ENCODE measurements around the gene NF1. TPM values are rescaled to one million over a fixed set of nuclear protein-coding genes. Genes with fewer than 3 reads are reported as not detected.
"Not testable (repeated sequence)": the region's sequence is repeated elsewhere in the genome, so short reads cannot be mapped to it uniquely, and the experiment has no call there.

Gene NF1
- total RNA-seq, 1 donor from 2014 or later: 28.5 TPM

DNA sequence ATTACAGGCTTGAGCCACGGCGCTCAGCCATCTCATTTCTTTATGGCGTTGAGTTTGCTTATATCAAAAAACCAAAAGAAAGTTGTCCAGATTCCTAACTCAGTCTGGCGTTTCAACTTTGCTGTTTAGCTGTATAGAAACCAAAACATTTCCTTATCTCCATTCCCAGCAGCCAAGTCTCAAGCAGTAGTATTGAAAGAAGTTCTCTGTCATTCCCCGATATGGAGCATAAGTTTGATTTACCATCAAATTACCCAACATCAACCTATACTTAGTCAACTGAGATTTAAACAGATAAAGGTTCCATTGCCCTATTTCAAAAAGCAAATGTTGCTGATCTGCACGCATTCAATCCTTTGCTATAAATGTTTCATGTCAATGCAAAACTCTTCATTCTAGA is 269.2 kb downstream of the NF1 start:
- Mint-ChIP-seq H3K27ac (no peak overlapping the region), H3K4me1 (no peaks in the 10 kb centered on the region), H3K36me3 (ENCODE audit: low read depth) (peaks cover 22% of the 10 kb centered on the region), H3K27me3 (no peaks in the 10 kb centered on the region), H3K9me3 (no peaks in the 10 kb centered on the region), H3K4me3 (no peak overlapping the region)
- intact Hi-C loops (cut with micrococcal nuclease): no loop called here
- DNase-seq: no peak

DNA sequence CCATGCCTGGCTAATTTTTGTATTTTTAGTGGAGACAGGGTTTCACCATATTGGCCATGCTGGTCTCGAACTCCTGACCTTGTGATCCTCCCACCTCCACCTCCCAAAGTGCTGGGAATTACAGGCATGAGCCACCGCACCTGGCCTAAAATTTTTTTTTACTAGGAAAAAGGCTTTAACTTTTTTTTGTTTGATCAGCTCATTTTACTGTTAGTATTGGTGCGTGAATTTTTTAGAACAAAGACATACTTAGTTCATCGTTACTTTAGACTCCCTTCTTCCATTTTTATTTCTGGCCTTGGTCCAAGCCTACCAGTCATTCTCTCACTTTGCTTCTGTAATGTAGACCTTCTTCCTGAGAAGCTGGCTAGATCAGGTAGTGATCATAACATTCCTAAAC is 271.3 kb downstream of the NF1 start:
- peaks cover 3% of the 10 kb centered on the region for H3K4me1 Mint-ChIP-seq
- intact Hi-C loops (cut with micrococcal nuclease): no loop called here
- H3K4me3 Mint-ChIP-seq: no peak overlapping the region
- no peak for DNase-seq
- H3K9me3 Mint-ChIP-seq: no peaks in the 10 kb centered on the region
- no peak overlapping the region for H3K27ac Mint-ChIP-seq
- H3K27me3 Mint-ChIP-seq: no peaks in the 10 kb centered on the region
- peaks cover 12% of the 10 kb centered on the region for H3K36me3 Mint-ChIP-seq (ENCODE audit: low read depth)

DNA sequence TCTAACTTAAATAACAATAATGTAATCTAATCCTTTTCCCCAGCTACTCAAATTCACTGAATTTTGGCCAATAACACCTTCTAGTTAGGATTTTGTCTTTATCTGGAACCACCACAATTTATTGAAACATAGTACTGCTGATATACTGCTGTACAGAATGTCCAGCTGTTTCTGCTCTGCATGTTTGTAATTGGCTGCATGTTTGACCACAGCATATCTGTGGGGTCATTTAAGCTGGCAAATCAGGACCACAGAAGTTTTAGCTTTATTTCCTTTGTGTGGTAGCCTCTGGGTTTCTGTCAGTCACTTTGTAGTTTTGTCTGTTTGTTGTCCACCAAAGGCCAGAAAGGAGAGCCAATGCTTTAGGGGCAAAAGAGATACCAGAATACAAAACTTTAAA is 274.5 kb downstream of the NF1 start:
- DNase-seq: no peak
- Mint-ChIP-seq H3K27ac (no peak overlapping the region), H3K9me3 (no peaks in the 10 kb centered on the region), H3K4me1 (peaks cover 12% of the 10 kb centered on the region), H3K4me3 (no peak overlapping the region), H3K36me3 (ENCODE audit: low read depth) (peaks cover 3% of the 10 kb centered on the region), H3K27me3 (no peaks in the 10 kb centered on the region)
- intact Hi-C loops (cut with micrococcal nuclease): no loop called here

DNA sequence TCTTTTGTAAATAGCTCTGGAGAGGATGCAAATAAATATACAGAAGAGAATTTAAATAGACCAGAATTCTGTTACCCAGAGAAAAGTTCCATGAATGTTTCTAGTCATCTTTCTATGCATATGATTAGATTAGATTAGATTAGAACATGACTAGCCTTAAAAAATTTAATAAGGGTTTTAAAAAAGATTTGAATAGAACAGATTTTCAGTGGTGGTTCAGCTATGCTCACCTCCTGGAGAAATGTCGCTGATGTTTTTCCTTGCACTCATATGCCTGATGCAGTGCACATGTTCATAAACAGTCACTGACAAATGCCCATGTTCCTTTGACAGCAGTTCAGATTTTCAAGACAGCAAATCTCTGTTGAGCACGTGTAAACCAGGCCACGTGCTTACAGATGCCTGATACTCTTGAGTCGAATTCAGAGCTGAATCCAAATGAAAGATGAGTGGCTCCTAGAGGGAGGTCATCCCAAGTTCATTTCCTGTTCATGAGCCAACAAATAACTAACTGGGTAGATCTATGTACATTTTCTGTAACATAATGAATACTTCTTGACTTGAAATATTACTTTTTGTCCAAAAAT is 276.8 kb downstream of the NF1 start:
- intact Hi-C loops (cut with micrococcal nuclease): loop anchor here (2.0 to 5.0 kb wide), 3 partner anchors 51 to 359 kb away; partner anchors contain the start of gene EVI2A
- H3K27me3 Mint-ChIP-seq: no peaks in the 10 kb centered on the region
- H3K36me3 Mint-ChIP-seq (ENCODE audit: low read depth): peaks cover 3% of the 10 kb centered on the region
- no peak for DNase-seq
- no peak overlapping the region for H3K27ac Mint-ChIP-seq
- H3K4me3 Mint-ChIP-seq: no peak overlapping the region
- H3K4me1 Mint-ChIP-seq: peaks cover 12% of the 10 kb centered on the region
- H3K9me3 Mint-ChIP-seq: no peaks in the 10 kb centered on the region

DNA sequence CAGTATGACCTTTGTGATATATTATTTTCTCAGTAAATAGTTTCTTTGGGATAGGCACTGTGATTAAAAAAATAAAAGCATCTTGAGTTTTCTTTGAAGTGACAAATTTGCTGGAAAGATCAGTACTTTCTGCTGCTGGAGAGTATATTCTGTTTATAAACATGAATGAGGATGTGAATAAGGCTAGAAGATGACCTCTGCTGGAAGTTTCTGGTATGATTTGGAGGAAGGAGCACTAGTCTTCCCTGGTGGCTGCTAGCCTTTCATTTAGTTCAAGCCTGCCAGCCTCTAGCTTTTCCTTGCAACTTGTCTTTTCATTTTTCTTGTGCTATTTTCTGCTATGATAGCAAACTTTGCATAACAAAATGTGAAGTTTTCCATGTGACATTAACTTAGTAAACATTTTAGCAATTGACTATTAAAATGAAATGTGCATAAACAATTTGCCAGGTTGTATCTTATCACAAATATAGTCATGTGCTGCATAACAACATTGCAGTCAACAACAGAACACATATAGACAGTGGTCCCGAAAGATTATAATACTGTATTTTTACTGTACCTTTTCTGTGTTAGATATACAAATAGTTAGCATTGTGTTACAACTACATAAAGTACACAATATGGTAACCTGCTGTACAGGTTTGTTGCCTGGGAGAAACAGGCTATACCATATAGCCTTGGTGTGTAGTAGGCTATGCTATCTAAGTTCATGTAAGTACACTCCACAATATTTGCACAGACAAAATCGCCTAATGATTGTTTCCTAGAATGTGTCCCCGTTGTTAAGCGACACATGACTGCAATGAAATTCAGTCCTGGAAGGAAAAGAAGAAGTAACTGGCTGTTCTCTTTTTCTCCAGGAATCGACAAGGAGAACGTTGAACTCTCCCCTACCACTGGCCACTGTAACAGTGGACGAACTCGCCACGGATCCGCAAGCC is 278.6 kb downstream of the NF1 start:
- no peaks in the 10 kb centered on the region for H3K9me3 Mint-ChIP-seq
- intact Hi-C loops (cut with micrococcal nuclease): loop anchor here (1.0 to 5.0 kb wide), 4 partner anchors 53 to 361 kb away; partner anchors contain the start of gene EVI2A
- H3K36me3 Mint-ChIP-seq (ENCODE audit: low read depth): no peaks in the 10 kb centered on the region
- H3K4me3 Mint-ChIP-seq: no peak overlapping the region
- no peaks in the 10 kb centered on the region for H3K27me3 Mint-ChIP-seq
- DNase-seq: peak; percentile 84
- H3K4me1 Mint-ChIP-seq: peaks cover 12% of the 10 kb centered on the region
- no peak overlapping the region for H3K27ac Mint-ChIP-seq

DNA sequence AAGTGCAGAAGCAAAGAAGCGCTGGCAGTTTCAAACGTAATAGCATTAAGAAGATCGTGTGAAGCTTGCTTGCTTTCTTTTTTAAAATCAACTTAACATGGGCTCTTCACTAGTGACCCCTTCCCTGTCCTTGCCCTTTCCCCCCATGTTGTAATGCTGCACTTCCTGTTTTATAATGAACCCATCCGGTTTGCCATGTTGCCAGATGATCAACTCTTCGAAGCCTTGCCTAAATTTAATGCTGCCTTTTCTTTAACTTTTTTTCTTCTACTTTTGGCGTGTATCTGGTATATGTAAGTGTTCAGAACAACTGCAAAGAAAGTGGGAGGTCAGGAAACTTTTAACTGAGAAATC is 279.3 kb downstream of the NF1 start:
- Mint-ChIP-seq H3K27me3 (no peaks in the 10 kb centered on the region), H3K4me3 (no peak overlapping the region), H3K9me3 (no peaks in the 10 kb centered on the region), H3K4me1 (peaks cover 12% of the 10 kb centered on the region), H3K27ac (no peak overlapping the region), H3K36me3 (ENCODE audit: low read depth) (no peaks in the 10 kb centered on the region)
- intact Hi-C loops (cut with micrococcal nuclease): loop anchor here (5.0 kb wide), 1 partner anchor 157 kb away; no protein-coding TSS in a partner anchor
- DNase-seq: no peak

DNA sequence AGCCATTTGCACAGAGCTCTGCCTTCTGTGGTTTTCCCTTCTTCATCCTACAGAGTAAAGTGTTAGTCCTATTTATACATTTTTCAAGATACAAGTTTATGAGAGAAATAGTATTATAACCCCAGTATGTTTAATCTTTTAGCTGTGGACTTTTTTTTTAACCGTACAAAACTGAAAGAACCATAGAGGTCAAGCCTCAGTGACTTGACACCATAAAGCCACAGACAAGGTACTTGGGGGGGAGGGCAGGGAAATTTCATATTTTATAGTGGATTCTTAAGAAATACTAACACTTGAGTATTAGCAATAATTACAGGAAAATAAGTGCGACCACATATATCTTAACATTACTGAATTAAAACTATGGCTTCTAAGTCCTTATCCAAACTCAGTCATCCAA is 279.7 kb downstream of the NF1 start:
- H3K4me3 Mint-ChIP-seq: no peak overlapping the region
- H3K9me3 Mint-ChIP-seq: no peaks in the 10 kb centered on the region
- no peaks in the 10 kb centered on the region for H3K36me3 Mint-ChIP-seq (ENCODE audit: low read depth)
- DNase-seq: no peak
- H3K27ac Mint-ChIP-seq: no peak overlapping the region
- no peaks in the 10 kb centered on the region for H3K27me3 Mint-ChIP-seq
- intact Hi-C loops (cut with micrococcal nuclease): loop anchor here (5.0 kb wide), 1 partner anchor 157 kb away; no protein-coding TSS in a partner anchor
- peaks cover 12% of the 10 kb centered on the region for H3K4me1 Mint-ChIP-seq

DNA sequence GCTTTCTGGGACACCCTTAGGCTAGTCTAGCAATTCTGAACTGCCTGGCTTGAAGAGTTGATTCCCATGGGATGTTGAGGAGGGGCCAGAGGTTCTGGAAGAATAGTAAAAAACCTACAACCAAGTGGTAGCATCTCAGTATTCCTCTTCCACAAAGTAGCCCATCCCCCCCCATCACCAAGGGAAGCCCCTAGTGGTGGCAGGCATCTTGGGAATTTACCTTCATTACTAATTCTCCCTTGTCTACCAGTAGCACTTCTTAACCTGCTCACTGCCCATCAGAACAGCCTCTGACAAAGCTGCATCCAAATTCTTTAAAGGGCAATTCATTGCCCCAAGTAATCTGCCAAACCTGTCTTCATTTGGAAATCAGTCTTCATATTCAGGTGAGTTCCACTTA is 283.9 kb downstream of the NF1 start:
- Mint-ChIP-seq H3K27me3 (no peaks in the 10 kb centered on the region), H3K9me3 (no peaks in the 10 kb centered on the region), H3K4me3 (no peak overlapping the region), H3K27ac (no peak overlapping the region), H3K4me1 (no peaks in the 10 kb centered on the region), H3K36me3 (ENCODE audit: low read depth) (no peaks in the 10 kb centered on the region)
- intact Hi-C loops (cut with micrococcal nuclease): no loop called here
- DNase-seq: no peak

DNA sequence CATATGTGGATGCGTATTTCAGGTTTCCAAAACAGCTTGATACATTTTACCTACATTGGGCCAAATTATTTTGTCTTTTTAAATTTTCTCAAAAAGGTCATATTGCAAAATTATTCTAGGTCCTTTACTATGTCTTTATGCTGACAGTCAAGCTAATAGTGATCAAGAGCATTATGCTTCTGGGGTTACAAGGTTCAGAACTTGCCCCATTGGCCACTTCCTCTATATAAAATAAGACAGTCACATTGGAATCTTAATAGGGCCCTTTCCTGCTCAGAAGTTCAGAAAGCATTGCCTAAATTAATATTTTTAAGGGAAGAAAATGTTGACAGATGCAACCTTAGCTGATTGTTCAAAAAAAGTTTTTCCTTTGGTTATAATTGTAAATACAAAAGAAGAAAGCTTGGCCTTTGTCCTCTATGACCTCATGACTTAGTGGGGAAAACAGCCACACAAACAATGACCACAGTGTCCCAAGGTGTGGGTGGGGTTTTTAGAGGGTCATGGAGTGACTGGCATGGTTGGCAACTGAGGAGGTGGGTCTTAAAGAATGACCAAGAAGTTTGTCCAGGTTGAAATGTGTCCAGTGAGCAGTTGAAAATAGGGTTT is 284.9 kb downstream of the NF1 start:
- H3K27me3 Mint-ChIP-seq: no peaks in the 10 kb centered on the region
- DNase-seq: no peak
- intact Hi-C loops (cut with micrococcal nuclease): no loop called here
- H3K4me3 Mint-ChIP-seq: no peak overlapping the region
- no peaks in the 10 kb centered on the region for H3K36me3 Mint-ChIP-seq (ENCODE audit: low read depth)
- H3K9me3 Mint-ChIP-seq: no peaks in the 10 kb centered on the region
- no peaks in the 10 kb centered on the region for H3K4me1 Mint-ChIP-seq
- no peak overlapping the region for H3K27ac Mint-ChIP-seq

DNA sequence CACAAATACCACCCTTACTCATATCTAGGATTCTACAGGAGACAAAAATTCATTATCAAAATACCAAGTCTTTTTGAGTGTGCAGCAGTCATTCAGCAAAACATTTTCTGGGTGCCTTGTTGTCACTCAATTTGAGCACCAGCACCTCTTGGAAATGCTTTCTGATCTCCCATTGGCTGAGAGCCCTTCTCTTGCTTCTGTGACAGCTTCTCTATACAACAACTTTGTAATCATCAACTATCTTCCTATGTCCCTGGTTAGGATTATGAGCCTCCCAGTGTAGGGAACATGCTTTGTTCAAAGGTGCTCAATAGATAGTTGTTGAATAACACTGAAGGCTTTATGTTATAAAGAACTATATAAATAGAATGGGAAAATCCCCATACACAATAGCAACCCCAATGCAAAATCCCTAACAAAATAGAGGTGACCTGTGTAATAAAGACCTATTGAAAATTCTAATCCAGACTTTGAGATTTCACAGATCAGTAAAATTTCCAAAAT is 286.4 kb downstream of the NF1 start:
- Mint-ChIP-seq H3K36me3 (ENCODE audit: low read depth) (no peaks in the 10 kb centered on the region), H3K4me1 (no peaks in the 10 kb centered on the region), H3K4me3 (no peak overlapping the region), H3K9me3 (no peaks in the 10 kb centered on the region), H3K27me3 (no peaks in the 10 kb centered on the region), H3K27ac (no peak overlapping the region)
- intact Hi-C loops (cut with micrococcal nuclease): no loop called here
- DNase-seq: no peak

DNA sequence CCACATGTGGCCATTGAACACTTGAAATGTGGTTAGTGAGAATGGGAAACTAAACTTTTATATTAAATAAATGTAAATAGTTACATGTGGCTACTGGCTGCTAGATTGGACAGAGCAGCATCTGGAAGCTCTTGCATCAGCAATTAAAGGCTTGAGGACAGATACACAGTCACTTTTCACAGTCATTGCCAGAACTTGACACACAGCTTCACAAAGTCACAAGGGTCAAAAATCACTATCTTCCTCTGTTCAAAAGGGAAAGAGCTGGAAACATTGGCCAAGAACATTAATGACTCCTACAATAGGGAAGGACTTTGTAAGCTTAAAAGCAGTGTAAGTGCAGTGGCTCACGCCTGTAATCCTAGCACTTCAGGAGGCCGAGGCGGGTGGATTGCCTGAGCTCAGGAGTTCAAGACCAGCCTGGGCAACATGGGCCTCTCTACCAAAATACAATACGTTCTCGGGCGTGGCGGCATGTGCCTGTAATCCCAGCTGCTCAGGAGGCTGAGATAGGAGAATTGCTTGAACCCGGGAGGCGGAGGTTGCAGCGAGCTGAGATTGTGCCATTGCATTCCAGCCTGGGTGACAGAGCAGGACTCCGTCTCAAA is 288.0 kb downstream of the NF1 start:
- H3K4me3 Mint-ChIP-seq; H3K27me3 Mint-ChIP-seq; DNase-seq; intact Hi-C loops (cut with micrococcal nuclease); H3K27ac Mint-ChIP-seq; H3K4me1 Mint-ChIP-seq; H3K9me3 Mint-ChIP-seq; H3K36me3 Mint-ChIP-seq (ENCODE audit: low read depth): not testable (repeated sequence)

DNA sequence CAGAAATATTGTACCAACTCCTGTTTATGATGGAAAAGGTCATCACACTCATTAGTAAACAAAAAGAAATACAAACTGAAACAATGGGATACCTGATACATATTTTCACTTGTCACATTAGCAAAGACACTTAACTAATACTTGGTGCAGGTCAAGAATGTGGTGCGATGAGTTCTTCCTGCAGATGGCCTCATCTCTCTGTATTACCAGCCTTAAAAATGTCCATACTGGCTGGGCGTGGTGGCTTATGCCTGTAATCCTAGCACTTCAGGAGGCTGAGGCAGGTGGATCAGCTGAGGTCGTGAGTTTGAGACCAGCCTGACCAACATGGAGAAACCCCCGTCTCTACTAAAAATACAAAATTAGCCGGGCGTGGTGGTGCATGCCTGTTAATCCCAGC is 288.7 kb downstream of the NF1 start:
- H3K4me3 Mint-ChIP-seq; H3K9me3 Mint-ChIP-seq; H3K4me1 Mint-ChIP-seq; H3K27me3 Mint-ChIP-seq; H3K36me3 Mint-ChIP-seq (ENCODE audit: low read depth); DNase-seq; intact Hi-C loops (cut with micrococcal nuclease); H3K27ac Mint-ChIP-seq: not testable (repeated sequence)

DNA sequence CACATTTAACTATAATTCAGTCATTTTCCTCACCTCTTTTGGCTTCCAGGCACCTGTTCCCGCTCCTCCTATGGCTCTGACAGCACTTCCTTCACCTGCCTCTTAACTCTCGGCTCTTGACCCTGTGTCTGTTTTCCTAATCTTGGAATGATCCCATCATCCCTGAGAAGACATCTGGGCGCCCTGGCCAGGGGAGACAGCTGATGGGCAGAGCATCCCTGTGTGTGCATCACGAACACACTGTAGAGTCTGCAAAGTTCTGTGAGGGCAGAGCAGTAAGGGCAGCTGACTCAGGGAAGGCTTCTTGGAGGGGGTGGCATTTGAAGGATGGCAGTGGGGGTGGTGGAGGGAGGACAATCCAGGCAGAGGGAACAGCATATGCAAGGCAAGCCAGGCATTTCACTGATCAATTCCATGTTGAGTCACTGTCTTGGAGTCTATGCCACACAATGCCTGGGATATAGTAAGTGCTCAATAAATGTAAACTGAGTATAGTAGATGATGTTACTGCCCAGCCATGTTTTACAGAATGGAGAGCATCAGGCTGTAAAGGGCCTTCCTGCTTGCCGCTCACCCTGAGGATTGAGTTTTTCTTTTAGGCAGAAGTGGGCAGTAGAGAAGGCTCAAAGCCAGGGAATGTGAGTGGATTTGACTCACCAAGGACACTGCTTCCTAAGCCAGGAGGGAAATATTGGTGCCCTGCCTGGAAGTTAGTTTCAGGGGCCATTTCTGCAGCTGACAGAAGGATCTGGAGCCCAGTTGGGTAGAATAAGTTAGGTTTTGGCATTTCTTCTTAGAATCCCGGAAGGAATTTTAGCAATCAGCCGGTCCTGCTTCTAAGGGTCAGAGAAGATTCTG is 290.9 kb downstream of the NF1 start:
- H3K27me3 Mint-ChIP-seq: peaks cover 20% of the 10 kb centered on the region
- no peaks in the 10 kb centered on the region for H3K36me3 Mint-ChIP-seq (ENCODE audit: low read depth)
- no peak for DNase-seq
- peaks cover 3% of the 10 kb centered on the region for H3K4me1 Mint-ChIP-seq
- no peak overlapping the region for H3K27ac Mint-ChIP-seq
- H3K9me3 Mint-ChIP-seq: no peaks in the 10 kb centered on the region
- intact Hi-C loops (cut with micrococcal nuclease): no loop called here
- no peak overlapping the region for H3K4me3 Mint-ChIP-seq
